Ovary (tissue), 9 donors: ENCODE data around the gene PCSK2. TPM values are rescaled to one million over a fixed set of nuclear protein-coding genes. Genes with fewer than 3 reads are reported as not detected.

Source experiments
- DNase-seq, 5 donors: peaks; one replicate each; pipeline ENCODE4 v3.0.0-alpha.2; 2019 to 2020
- H3K27ac ChIP-seq, 2 donors: fragments of 200-600 bp; one replicate each; pipeline versions ENCODE4 v1.5.1 to v1.8.0; 2019 to 2022
- H3K27me3 ChIP-seq: fragments of 200-600 bp; one replicate; pipeline ENCODE4 v1.8.0; 2022
- H3K36me3 ChIP-seq: fragments of 200-600 bp; sonication (generic); one replicate; pipeline ENCODE4 v1.5.1; 2019
- H3K4me1 ChIP-seq: one replicate; pipeline ENCODE4 v1.8.1; 2013; ENCODE audit warnings: mild to moderate bottlenecking, moderate library complexity; ENCODE audit not compliant: insufficient read depth
- H3K4me3 ChIP-seq: fragments of 200-600 bp; sonication (generic); one replicate; pipeline ENCODE4 v1.5.1; 2017
- H3K9me3 ChIP-seq, 2 donors: fragments of 200-600 bp in 1 of 2; sonication (generic) in 1 of 2; one replicate each; pipeline versions ENCODE4 v1.5.1 to v1.8.1; 2013 to 2019; ENCODE audit warnings: mild to moderate bottlenecking in 1 of 2, moderate library complexity in 1 of 2
- CTCF ChIP-seq, 3 donors: fragments of 450-650 bp in 2 of 3; fragments of 200-600 bp in 1 of 3; IDR thresholded peaks; one replicate each; pipeline versions ENCODE4 v1.5.1 to v1.8.0; 2016 to 2022; ENCODE audit warnings: antibody characterized with exemption in 3 of 3, mild to moderate bottlenecking in 1 of 3
- EP300 ChIP-seq: sonication (generic); formaldehyde crosslinking; IDR thresholded peaks from one replicate; pipeline ENCODE4 v1.6.1; 2017; ENCODE audit warnings: antibody characterized with exemption
- POLR2A ChIP-seq: fragments of 450-650 bp; IDR thresholded peaks from one replicate; pipeline ENCODE4 v1.6.1; 2017; ENCODE audit warnings: antibody characterized with exemption, mild to moderate bottlenecking, moderate library complexity
- WGBS, 3 donors: extraction: QIAGEN DNeasy Blood & Tissue Kit in 1 of 3; methylation state at CpG; one replicate each; pipeline versions ENCODE4 v1.1.5 to v1.1.7; 2013 to 2017; 5-methylcytosine and 5-hydroxymethylcytosine counted together
- intact Hi-C, 4 donors: fragments of 100-400 bp; cut with DNase I; formaldehyde crosslinking; loops; one replicate each; pipeline versions ENCODE4 v1.11.0 to v1.15.1; 2022 to 2023
- polyA plus RNA-seq, 2 donors: library from polyadenylated mRNA; stranded (reverse); fragments of 200-250 nt in 1 of 2; fragments of 350-450 nt in 1 of 2; fragmentation: Illumina TruSeq in 1 of 2; extraction: RNeasy Lipid Tissue Mini Kit (QIAGEN cat#74804) in 1 of 2; gene quantifications; one replicate each; pipeline ENCODE4 v1.2.3, GENCODE V29; 2013 to 2014
- total RNA-seq, 7 donors: library from RNA; depleted of rRNA in 2 of 7; stranded (reverse); fragments of >200 nt in 2 of 7; fragmentation: NEBNext Ultra II Directional in 3 of 7; extraction: Animal tissue kit (Norgen Biotek cat#: 25700) in 3 of 7; gene quantifications; one replicate each; pipeline versions ENCODE4 v1.1.0 to v1.2.4, GENCODE V29; 2016 to 2023
- donor health status: DM: no; HTN: no; CAD: no; lungs with moderate emphysema.
- donor health status: DM: no; HTN: no; CAD: no.
- donor health status: Bipolar disorder and iron deficiency.
- donor health status: DM: yes; HTN: yes; CAD: no.
- donor health status: DM: no; HTN: no; CAD: no.
- donor health status: DM: yes; HTN: yes; CAD: no.

The PCSK2 gene
- total and polyA plus RNA-seq, 9 donors, result 3.0 to 27.8 (median 6.7) TPM

- intact Hi-C loops, result loop anchor here (5.0 to 10.0 kb wide), 6 partner anchors 390 to 492 kb away; no protein-coding TSS in a partner anchor
- peak; percentile 46 to 75 (median 58) for DNase-seq
- no peaks in the 10 kb centered on the region for H3K36me3 ChIP-seq
- H3K4me1 ChIP-seq, result peaks cover 2% of the 10 kb centered on the region
- WGBS, 3 donors, result 0 to 2% (median 1%) methylated on average over 30 of the region's 30 CpGs
- H3K27ac ChIP-seq, result peak overlapping the region in 1 of 2 donors; percentile 6
- TF ChIP-seq CTCF (IDR thresholded peaks at IDR 0.05) (peak; percentile 54 to 73 (median 71)), POLR2A (no peak)
- H3K4me3 ChIP-seq, result peak overlapping the region; percentile 42
- H3K27me3 ChIP-seq, result no peaks in the 10 kb centered on the region
- H3K9me3 ChIP-seq, result no peaks in the 10 kb centered on the region
Measured at GRCh38 chr20:17504898-17505635, 278.2 kb downstream of the PCSK2 start.

- Histone ChIP-seq H3K36me3 (no peaks in the 10 kb centered on the region), H3K27me3 (no peaks in the 10 kb centered on the region), H3K27ac (peak overlapping the region in 1 of 2 donors; percentile 6), H3K9me3 (no peaks in the 10 kb centered on the region), H3K4me3 (no peak overlapping the region), H3K4me1 (peaks cover 2% of the 10 kb centered on the region)
- peak in 2 of 5 donors; percentile 40 to 46 for DNase-seq
- intact Hi-C loops, result loop anchor here (5.0 to 10.0 kb wide), 5 partner anchors 389 to 489 kb away; no protein-coding TSS in a partner anchor
- TF ChIP-seq CTCF (IDR thresholded peaks at IDR 0.05), result no peak
- no peak for TF ChIP-seq EP300
- TF ChIP-seq POLR2A, result no peak
- whole genome bisulfite sequencing, 3 donors, result 80 to 87% (median 85%) methylated on average over 19 of the region's 19 CpGs
Measured at GRCh38 chr20:17505636-17506517, 279.0 kb downstream of the PCSK2 start.

DNA sequence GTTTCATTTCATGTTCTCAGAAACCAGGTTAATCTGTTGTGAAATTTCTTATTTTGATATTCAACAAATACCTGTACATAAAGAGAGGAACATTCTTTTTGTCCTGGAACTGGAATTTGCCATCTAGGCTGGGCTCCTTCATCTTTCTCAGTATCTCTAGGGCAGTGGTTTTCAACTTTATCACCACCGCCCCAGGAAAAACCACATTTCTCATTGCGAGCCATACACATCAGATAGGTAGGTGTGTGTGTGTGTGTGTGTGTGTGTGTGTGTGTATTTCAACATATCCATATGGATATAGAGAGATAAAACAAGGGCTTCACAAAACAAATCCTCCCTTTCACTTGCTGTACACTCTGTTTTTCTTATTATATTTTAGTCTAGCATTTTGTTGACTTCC lies 280.2 kb downstream of the PCSK2 start:
- Histone ChIP-seq H3K36me3 (no peaks in the 10 kb centered on the region), H3K27ac (no peak overlapping the region), H3K9me3 (no peaks in the 10 kb centered on the region), H3K4me3 (no peak overlapping the region), H3K4me1 (peaks cover 2% of the 10 kb centered on the region), H3K27me3 (no peaks in the 10 kb centered on the region)
- intact Hi-C loops, result loop anchor here (5.0 to 10.0 kb wide), 5 partner anchors 388 to 488 kb away; no protein-coding TSS in a partner anchor
- no peak for TF ChIP-seq POLR2A
- no peak for TF ChIP-seq CTCF (IDR thresholded peaks at IDR 0.05)
- TF ChIP-seq EP300, result no peak
- DNase-seq, result no peak
- WGBS, 3 donors, result 83 to 95% (median 93%) methylated on average over 2 of the region's 2 CpGs

GRCh38 chr20:17507531-17507930 lies 280.7 kb downstream of the PCSK2 start:
- Histone ChIP-seq H3K9me3 (no peaks in the 10 kb centered on the region), H3K27me3 (no peaks in the 10 kb centered on the region), H3K27ac (no peak overlapping the region), H3K4me3 (no peak overlapping the region), H3K36me3 (no peaks in the 10 kb centered on the region), H3K4me1 (peaks cover 2% of the 10 kb centered on the region)
- WGBS, 3 donors, result 85 to 91% (median 88%) methylated on average over 5 of the region's 5 CpGs
- TF ChIP-seq POLR2A, result no peak
- TF ChIP-seq EP300, result no peak
- no peak for TF ChIP-seq CTCF (IDR thresholded peaks at IDR 0.05)
- intact Hi-C loops, result loop anchor here (5.0 to 10.0 kb wide), 5 partner anchors 387 to 487 kb away; no protein-coding TSS in a partner anchor
- no peak for DNase-seq
